RKO (cell line): ENCODE data around the gene RPS5.
"Not testable (repeated sequence)": the region's sequence is repeated elsewhere in the genome, so short reads cannot be mapped to it uniquely, and the experiment has no call there.

Experiments
- DNase-seq: peaks from one replicate; pipeline ENCODE4 v3.0.0-alpha.2; 2016; ENCODE audit warnings: low spot score

The RPS5 gene

GRCh38 chr19:58356766-58357480 is 30.1 kb upstream of the RPS5 start:
- no peak for DNase-seq

- DNase-seq, result no peak
Measured at GRCh38 chr19:58357481-58358145, 29.5 kb upstream of the RPS5 start.

- DNase-seq, result peak; percentile 80
Measured at GRCh38 chr19:58361900-58362271, 25.2 kb upstream of the RPS5 start.

DNA sequence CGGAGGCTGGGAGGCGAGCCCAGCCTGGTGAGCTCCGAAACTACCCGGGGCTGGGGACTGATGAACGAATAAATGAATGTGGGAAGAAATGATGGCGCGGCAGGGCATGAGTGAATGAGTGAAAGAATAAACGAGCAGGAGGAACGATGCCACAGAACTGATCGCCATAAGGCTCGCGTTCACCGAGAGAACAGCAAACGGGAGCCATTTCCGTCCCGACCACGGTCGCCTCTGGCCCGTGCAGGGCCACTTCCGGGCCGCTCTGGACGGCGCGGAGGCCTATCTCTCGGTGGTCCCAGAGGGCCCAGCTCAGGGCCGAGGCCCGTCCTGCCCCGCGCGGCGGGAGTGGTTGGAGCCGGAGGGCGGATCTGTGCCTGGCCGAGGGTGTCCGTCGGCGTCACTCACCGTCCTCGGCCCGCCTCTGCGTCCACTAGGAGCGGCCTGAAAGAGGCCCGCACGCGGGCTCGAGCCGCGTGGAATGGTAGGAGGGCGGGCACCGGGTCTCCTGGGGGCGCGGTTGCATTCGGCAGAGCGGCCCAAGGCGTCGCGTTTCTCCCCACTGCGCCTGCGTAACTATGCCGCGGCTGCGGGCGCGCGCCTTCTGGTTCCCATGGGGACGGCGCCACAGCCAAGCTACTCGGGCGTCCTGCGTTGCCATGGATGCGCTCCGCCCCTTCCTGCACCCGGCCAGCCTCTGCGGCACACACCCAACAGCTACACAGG is 24.6 kb upstream of the RPS5 start, which contains the start of gene ZNF497:
TSS of gene ZNF497 (minus strand) at position 480 of the 723 bp plus-strand sequence. CDS start 5,116 bp downstream, outside the sequence.
- peak; percentile 95 for DNase-seq

- DNase-seq, result no peak
Measured at GRCh38 chr19:58364146-58364545, 22.9 kb upstream of the RPS5 start.

DNA sequence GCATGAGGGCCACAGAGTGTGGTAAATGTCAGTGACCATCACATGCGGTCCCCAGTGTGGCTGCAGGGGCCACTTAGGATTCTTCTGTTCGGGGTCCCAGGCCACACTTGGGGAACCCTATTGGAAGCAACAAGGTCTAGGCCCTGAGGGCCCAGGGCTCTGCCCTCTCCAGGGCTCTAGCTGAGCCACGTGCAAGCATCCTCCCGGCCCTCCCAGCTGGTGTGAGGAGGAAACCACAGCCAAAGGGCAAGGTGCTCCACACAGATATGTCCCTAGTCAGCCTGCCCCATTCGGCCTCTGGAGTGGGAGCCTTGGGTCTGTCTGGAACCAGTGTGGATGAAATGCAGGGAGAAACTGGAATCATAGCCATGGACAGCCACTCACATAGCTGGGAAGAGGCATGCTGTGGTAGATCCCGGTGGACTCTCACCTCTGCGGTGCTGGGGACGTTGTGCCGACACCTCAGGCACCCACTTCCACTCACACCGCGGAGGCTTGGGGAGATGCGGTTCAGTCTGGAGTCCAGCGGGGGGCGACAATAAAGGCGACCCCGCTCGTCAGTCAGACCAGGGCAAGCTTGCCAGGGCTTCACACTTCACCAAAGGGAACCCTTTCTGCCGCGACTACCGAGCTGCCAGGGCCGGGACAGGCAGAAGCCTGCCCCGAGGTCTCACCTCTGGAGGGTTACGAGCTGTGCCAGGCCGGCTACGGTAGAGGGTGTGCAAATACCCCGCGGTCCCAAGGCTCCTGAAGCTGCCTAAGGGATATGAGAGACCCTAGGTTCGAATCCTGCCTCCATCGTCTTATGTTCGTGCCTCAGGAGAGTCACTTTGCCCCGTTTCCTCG is 20.3 kb upstream of the RPS5 start:
- DNase-seq, result no peak

GRCh38 chr19:58367698-58368454 is 19.2 kb upstream of the RPS5 start:
- no peak for DNase-seq

DNA sequence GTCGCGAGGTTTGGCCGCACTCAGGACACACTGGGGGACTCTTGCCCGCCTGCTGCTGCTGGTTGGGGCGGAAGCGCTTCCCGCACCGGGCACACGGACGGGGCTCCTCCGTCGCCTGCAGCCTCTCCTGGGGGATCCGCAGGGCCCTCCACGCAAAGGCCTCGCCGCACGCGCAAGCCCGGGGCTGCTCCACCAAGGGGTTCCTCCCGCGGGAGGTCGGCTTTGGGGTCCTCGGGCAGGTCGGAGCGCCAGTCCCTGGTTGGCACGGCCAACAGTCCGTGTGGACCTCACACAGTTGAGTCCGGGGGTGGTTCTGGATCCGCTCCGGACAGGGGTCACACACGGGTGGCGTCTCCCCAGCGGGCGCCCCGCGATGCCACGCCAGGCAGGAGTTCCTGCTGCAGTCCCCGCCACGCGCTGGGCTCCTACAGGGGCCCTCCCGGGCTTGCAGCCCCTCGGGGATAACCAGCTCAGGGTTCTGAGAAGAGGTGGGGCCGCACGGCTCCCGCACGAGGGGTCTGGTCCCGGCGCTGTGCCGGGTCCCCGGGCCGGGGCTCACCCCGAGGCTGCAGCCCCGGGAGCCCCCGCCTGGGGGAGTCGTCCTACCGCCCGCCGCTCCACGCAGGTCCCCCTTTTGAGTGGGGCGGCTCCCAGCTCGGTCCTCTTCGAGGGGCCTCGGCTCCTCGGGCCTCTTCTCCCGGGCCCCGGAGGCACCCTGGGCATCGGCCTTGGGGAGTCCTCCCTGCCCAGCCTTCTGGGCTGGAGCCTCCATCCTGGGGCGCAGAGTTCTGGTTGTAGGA is 18.3 kb upstream of the RPS5 start:
- no peak for DNase-seq

GRCh38 chr19:58372311-58373133 is 14.5 kb upstream of the RPS5 start:
- peak; percentile 48 for DNase-seq

GRCh38 chr19:58374200-58374599 is 12.9 kb upstream of the RPS5 start:
- DNase-seq, result no peak

- not testable (repeated sequence) for DNase-seq
Measured at GRCh38 chr19:58376724-58377123, 10.3 kb upstream of the RPS5 start.

DNA sequence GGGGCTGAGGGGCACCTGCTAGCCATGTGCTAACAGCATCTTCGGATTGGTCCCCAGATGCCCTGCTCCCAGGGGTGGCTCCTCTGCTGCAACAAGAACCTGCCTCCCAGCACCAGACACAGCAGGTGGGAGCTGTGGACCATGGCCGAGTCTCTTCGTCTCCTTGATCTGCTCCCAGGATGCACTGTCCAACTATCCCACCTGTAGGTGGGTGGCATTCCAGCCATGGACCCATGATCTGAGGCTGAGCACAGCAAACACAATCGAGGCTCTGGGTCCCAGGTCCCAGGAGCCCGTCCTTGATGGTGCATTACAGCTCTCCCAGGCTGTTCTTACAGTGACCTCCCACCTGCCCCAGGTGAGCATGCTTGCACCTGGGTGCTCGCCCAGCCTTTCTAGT is 7.8 kb upstream of the RPS5 start:
- no peak for DNase-seq

DNA sequence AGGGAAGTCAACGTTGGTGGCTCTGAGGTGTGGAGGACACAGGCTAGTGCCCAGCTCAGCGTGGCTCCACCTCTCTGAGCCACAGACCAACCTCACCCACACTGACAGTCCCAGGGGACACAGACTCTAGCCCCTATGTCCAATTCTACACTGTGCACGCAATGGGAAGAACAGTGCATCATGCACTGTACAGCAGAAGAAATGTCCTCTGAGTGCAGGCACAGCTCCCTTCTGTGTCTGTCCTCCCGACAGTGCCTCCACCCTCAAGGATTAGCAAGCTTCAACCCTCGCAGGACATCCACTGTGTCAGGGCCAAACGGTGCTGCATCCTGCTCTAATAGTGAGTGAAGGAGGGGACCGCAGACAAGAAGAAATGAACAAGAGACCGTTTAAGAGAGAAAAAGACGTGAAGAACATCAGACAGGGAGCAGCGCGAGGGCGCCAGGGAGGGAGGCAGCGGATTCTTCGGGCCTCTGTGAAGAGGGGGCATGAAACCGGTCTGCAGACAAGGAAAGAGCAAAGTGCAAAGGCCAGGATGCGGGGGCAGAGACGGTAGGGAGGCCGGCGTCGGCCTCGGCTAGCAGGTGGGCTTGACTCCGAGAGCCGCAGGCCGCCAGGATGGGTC is 6.9 kb upstream of the RPS5 start:
- no peak for DNase-seq

- DNase-seq, result peak; percentile 100
Measured at GRCh38 chr19:58380662-58381459, 6.2 kb upstream of the RPS5 start, which contains the start of gene ZNF837. Gene ZNF837 (minus strand): TSS chr19:58381030. CDS start chr19:58369332, 11,698 bp downstream.

DNA sequence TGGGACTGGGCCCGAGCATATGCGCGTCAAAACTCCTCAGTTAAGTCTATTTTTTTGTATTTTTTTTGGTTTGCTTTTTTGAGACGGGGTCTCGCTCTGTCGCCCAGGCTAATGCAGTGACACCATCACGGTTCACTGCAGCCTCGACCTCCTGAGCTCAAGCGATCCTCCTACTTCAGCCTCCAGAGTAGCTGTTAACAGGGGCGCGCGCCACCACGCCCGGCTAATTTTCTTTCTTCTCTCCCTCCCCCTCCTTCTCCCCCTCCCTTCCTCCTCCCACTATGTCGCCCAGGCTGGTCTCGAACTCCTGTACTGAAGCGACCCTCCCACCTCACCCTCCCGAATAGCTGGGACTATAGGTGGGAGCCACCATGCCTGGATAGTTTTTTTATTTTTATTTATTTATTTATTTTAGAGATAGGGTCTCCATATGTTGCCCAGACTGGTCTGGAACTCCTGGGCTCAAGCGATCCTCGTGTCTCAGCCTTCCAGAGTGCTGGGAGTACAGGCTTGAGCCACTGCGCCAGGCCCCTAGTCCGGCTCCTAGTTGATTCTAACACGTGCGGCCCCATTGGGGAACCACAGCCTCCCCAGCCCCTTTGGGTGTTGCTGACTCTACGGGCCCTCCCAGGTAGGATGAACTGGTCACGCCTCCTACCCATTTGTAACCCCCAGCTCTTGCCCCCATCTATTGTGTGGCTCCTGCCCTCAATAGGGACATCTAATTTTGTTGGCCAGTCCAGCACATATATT is 5.4 kb upstream of the RPS5 start:
- no peak for DNase-seq

GRCh38 chr19:58382997-58383603 is 4.0 kb upstream of the RPS5 start:
- no peak for DNase-seq

DNA sequence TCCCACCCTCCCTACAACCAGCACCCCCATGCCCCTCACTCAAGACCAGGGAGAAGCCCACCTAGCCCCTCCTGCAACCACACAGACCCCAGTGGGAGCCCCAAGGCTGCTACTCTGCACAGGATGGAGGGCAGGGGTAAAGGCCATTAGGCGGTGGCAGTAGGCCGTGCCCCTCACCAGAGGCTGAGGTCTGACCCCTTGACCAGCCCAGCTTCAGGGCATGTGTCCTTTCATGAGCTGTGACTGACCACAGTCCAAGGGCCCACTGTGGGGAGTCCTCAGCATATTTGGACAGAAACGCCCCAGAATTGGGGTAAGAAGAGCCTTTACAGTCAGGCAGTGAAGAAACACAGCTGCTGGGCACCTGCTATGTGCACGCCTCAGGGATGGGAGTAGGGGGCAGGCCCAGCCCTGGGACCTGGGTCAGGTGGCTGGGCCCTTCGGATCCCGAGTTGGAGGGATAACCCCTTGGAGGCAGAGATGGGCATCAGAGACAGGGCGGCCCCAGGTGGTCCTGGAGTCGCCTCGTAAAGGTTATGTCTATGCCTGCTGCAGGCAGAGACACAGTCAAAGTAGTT is 1.7 kb upstream of the RPS5 start:
- DNase-seq, result no peak
